A673 (cell line): ENCODE measurements around the gene TCF7L2. TPM values are rescaled to one million over a fixed set of nuclear protein-coding genes. Genes with fewer than 3 reads are reported as not detected.

Source experiments
- BruUV-seq: library from RNA; stranded (reverse); fragments of 400-500 nt; replicated peaks from 2 replicates; lab custom pipeline; 2021; lab: Mats Ljungman, UMichigan
- CTCF ChIA-PET: fragments of 300-600 bp; sonication (Branson Sonifier 250); formaldehyde crosslinking; loops from one replicate; lab custom pipeline; 2022; ENCODE audit warnings: antibody characterized with exemption; lab: Charles Lee
- POLR2A ChIA-PET: fragments of 300-600 bp; sonication (Branson Sonifier 250); formaldehyde crosslinking; loops from one replicate; lab custom pipeline; 2022; ENCODE audit warnings: antibody characterized with exemption; ENCODE audit not compliant: low non-redundant PET; lab: Charles Lee
- DNase-seq: peaks from one replicate; pipeline ENCODE4 v3.0.0-alpha.2; 2015; ENCODE audit warnings: low spot score
- H3K27ac ChIP-seq: fragments of 200-600 bp; sonication (generic); 2 replicates; pipeline ENCODE4 v1.5.1; 2016; ENCODE audit warnings: mixed run types, low read depth, mild to moderate bottlenecking, mixed read lengths, antibody characterized with exemption, low read length; ENCODE audit not compliant: poor library complexity, severe bottlenecking
- H3K27me3 ChIP-seq: fragments of 200-600 bp; sonication (generic); replicated peaks from 2 replicates; pipeline ENCODE4 v1.6.1; 2017; ENCODE audit warnings: mixed run types, low read depth, mild to moderate bottlenecking, mixed read lengths, antibody characterized with exemption, low read length; ENCODE audit not compliant: insufficient read depth, poor library complexity
- H3K36me3 ChIP-seq: fragments of 200-600 bp; sonication (generic); 2 replicates; pipeline ENCODE4 v1.6.1; 2016; ENCODE audit warnings: mixed run types, mild to moderate bottlenecking, mixed read lengths, antibody characterized with exemption, low read length; ENCODE audit not compliant: insufficient read depth, poor library complexity, severe bottlenecking
- H3K4me1 ChIP-seq: fragments of 200-600 bp; sonication (generic); 2 replicates; pipeline ENCODE4 v1.6.1; 2017; ENCODE audit warnings: mixed run types, mild to moderate bottlenecking, mixed read lengths, antibody characterized with exemption, low read length; ENCODE audit not compliant: insufficient read depth, poor library complexity, severe bottlenecking
- H3K4me3 ChIP-seq: fragments of 200-600 bp; sonication (generic); 2 replicates; pipeline ENCODE4 v1.5.1; 2016; ENCODE audit warnings: low read depth, mixed run types, mild to moderate bottlenecking, mixed read lengths, low read length; ENCODE audit not compliant: poor library complexity, severe bottlenecking
- H3K9me3 ChIP-seq: fragments of 200-600 bp; sonication (generic); 2 replicates; pipeline ENCODE4 v1.6.1; 2016; ENCODE audit warnings: mixed run types, low read depth, mild to moderate bottlenecking, mixed read lengths, antibody characterized with exemption, low read length; ENCODE audit not compliant: poor library complexity, severe bottlenecking
- CTCF ChIP-seq: fragments of 300-800, 200-600 bp; sonication (generic); conservative IDR thresholded peaks from 2 replicates; pipeline ENCODE4 v1.5.1; 2017; ENCODE audit warnings: low read depth, mild to moderate bottlenecking, antibody characterized with exemption, low read length, moderate library complexity, mixed read lengths
- EZH2 ChIP-seq: fragments of 200-600 bp; sonication (generic); IDR thresholded peaks from 2 replicates; pipeline ENCODE4 v1.6.1; 2017; ENCODE audit warnings: borderline replicate concordance, low read depth, mild to moderate bottlenecking, mixed read lengths, antibody characterized with exemption, low read length; ENCODE audit not compliant: poor library complexity, severe bottlenecking
- intact Hi-C: fragments of 100-400 bp; cut with micrococcal nuclease; formaldehyde crosslinking; loops from one replicate; pipeline ENCODE4 v1.10.0; 2022; ENCODE audit not compliant: unreplicated experiment
- total RNA-seq: library from RNA; stranded (reverse); gene quantifications from 2 replicates; pipeline ENCODE4 v1.2.3, GENCODE V29; 2021

The TCF7L2 gene
- total RNA-seq, 1 experiment from 2014 or later, result 16.8 TPM

- CTCF ChIA-PET, result no interaction called here
Measured at GRCh38 chr10:113080925-113081229, 130.8 kb downstream of the TCF7L2 start.

DNA sequence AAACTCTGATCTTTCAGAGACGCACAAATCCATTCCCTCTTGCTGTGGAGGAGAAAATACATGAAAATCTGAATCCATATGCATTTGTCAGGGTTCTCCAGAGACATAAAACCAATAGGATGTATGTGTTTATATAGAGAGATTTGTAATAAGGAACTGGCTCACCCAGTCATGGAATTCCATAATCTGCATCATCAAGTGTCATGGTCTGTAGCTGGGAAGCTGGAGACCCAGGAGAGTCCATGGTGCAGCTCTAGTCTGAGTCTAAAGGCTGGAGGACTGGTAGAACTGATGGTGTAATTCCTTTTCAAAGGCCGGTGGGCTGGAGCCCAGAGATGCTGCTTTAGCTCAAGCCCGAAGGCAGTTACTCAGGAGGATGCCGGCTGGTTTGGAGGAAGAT, 134.0 kb downstream of the TCF7L2 start:
- H3K4me3 ChIP-seq, result no peak overlapping the region
- H3K9me3 ChIP-seq, result no peaks in the 10 kb centered on the region
- TF ChIP-seq CTCF (no peak), EZH2 (no peak)
- CTCF ChIA-PET, result no interaction called here
- no peak overlapping the region for H3K27ac ChIP-seq
- intact Hi-C loops, result no loop called here
- peaks cover 18% of the 10 kb centered on the region for H3K4me1 ChIP-seq
- DNase-seq, result no peak
- no TSS peak for BruUV-seq
- H3K36me3 ChIP-seq, result no peaks in the 10 kb centered on the region
- H3K27me3 ChIP-seq, result no peaks in the 10 kb centered on the region
- POLR2A ChIA-PET, result no interaction called here

More at GRCh38 chr10:113080925-113081229, 130.8 kb downstream of the TCF7L2 start:
- no peaks in the 10 kb centered on the region for H3K9me3 ChIP-seq
- no peaks in the 10 kb centered on the region for H3K27me3 ChIP-seq
- no peak overlapping the region for H3K4me3 ChIP-seq
- no TSS peak for BruUV-seq
- no peak overlapping the region for H3K27ac ChIP-seq
- no peaks in the 10 kb centered on the region for H3K36me3 ChIP-seq
- DNase-seq, result no peak
- intact Hi-C loops, result no loop called here
- H3K4me1 ChIP-seq, result peaks cover 8% of the 10 kb centered on the region
- TF ChIP-seq CTCF (peak; percentile 48), EZH2 (no peak)
- POLR2A ChIA-PET, result no interaction called here

DNA sequence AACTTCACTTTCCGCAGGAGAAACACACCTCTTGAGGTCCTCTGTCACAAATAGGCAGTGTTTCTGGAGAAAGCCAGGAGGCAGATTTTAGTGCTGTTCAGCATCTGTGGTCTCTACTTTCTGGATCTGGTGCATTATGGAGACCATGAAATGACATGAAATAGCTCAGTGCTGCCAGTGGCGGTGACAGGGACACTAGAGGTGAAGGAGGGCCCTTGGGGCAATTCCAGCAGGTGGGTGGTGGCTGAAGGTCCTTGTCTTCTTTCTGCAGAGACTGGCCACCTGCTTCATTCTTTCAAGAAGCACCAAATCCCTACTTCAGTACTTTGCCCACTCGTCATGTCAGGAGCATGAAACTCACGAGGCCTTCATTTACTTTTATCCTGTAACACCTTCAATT, 135.7 kb downstream of the TCF7L2 start:
- H3K27ac ChIP-seq, result no peak overlapping the region
- POLR2A ChIA-PET, result no interaction called here
- no peaks in the 10 kb centered on the region for H3K9me3 ChIP-seq
- no peak for DNase-seq
- H3K4me3 ChIP-seq, result no peak overlapping the region
- H3K36me3 ChIP-seq, result no peaks in the 10 kb centered on the region
- peaks cover 20% of the 10 kb centered on the region for H3K4me1 ChIP-seq
- no peak for TF ChIP-seq EZH2
- TF ChIP-seq CTCF, result no peak
- H3K27me3 ChIP-seq, result no peaks in the 10 kb centered on the region
- BruUV-seq, result no TSS peak
- CTCF ChIA-PET, result no interaction called here
- intact Hi-C loops, result no loop called here
